ENCODE data around the gene TMEM86B.
A peak's percentile ranks its signal among the peaks of the same experiment; 100 is the strongest.
"Not testable (repeated sequence)": the region's sequence is repeated elsewhere in the genome, so short reads cannot be mapped to it uniquely, and the experiment has no call there.

Gene TMEM86B

DNA sequence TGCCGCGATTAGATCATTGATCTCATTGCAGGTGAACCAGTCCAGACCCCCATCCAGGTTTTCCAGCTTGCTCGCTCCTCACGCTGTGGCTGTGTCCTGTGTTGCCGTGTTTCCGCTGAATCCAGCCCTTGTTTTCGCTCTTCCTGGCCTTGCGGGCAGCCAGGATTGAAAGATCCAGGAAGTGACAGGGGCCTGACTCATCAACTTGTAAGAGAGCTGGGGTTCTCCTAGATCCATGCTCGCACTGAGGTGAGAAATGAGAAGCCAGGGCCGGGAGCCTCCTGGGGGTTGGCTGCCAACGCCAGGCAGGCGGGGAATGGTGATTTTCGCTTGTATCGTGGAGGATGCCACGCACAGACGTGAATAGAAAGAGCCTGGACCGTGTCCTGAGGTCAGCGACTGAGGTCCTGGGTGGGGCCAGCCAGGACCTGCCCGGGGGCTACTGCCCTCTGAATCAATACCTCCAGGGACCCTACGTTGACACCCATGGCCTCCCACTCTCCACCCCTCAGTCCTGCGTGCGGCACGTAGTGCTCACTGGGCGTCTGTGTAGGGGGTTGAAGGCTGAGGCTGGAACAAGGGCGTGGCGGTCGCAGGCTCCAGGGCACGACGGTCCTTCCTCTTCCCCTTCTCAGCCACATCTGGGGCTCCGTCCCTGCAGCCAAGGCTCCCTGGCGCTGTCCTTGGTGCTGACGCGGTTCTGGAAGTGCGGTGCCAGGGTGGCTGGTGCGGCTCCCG lies 11.9 kb downstream of the TMEM86B start:
- DNase-seq: peak; percentile 91 to 97 (median 96)

DNA sequence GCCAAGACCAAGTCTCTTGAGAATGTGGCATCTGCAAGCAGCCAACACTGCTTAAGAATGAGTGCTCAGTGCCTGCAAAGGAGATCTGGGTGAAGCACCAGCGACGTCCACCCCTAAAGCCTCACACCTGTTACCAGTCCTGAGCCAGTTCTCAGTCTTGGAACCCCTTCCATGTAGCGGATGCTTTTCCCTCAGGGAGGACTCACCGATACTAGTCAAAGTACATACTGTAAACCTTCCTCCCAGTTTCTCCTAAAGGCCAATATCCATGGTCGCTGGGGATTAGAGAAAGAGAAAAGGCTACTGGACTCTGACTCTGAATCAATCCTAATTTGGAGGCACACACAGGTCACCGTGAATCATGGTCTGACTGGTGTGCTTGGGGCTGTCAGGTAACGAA lies 15.0 kb downstream of the TMEM86B start:
- DNase-seq: no peak

DNA sequence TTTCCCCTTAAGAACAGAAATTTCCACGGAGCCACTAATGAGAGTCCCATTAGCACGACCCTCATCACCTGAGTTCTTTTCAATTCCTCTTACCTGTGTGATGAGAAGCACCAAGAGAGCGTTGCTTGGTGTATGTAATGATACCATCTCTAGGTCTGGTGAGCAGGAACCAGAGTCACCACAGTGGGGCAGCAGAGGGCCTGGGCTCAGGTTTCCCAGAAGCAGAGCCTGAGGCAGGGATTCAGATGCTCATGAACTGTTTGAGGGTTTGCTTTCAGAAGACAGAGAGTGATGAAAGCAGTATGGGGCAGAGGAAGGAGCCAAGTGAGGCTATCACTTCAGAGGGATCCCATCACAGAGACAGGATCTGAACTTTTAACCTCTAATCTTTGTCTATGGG lies 16.1 kb downstream of the TMEM86B start:
- no peak for DNase-seq

DNA sequence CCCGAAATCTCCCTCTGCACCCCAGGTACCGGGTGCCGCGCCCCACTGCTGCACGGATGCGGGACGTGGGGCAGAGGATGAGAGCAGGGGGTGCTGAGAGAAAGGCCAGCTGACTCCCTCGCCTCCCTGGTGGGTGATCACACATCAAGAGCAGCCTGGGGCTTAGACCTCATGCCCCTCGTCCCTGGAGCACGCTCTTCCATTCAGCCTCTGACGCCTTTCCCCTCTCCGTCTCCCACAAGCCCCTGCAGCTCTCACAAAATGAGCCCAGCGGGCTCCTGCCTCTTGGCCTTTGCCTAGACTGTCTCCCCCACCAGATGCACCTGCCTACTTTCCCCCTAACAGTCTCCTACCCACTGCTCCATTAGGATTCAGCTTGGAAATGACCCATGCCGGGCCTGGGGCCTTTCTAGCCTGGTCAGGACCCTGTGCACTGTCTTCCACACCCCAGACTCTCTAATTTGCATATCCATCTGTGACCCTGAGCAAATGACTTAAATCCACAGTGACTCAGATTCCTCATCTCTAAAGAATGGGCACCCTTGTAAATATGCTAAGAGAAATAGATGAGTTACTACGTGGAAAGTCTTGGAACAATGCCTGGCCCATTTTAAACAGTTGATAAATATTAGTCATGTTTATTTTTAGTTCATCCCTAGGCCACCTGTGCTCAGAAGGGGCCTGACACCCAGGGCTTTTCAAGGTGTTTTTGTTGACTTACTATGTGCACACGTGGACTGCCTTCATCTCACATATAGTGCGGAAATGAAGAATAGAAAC lies 18.7 kb downstream of the TMEM86B start:
- DNase-seq: peak in 2 of 3 experiments; percentile 52 to 66

DNA sequence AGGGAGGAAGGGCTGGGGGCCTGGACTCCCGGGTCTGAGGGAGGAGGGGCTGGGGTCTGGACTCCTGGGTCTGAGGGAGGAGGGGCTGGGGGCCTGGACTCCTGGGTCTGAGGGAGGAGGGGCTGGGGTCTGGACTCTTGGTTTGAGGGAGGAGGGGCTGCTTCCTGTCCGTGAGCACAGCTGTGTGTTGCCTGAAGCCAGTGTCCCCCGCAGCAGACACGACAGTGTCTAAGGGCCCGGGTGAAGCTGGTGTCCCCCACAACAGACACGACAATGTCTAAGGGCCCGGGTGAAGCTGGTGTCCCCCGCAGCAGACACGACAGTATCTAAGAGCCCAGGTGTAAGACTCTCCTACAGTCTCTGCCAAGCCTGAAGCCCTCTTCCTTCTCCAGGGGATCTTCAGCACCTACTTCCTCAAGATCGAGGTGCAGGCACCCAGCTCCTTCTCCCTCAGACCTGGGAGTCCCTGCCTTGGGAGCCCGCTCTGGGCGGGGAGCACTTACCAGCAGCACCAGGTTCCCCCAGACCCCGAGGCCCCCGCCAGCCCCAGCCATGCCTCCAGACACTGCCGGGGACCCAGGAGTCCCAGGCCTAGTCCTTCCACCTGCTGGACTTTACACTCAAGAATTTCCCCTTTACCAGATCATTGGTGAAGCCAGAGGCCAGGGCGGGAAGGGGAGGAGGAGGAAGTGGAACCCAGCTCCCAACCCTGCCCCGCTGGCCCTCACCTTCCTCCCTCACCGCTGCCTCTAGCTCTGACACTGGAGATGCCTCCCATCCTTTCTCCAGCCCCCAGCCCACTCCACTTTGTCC lies 19.5 kb downstream of the TMEM86B start, which contains the start of gene PTPRH:
Gene PTPRH (minus strand): TSS at position 622 of the 813 bp plus-strand sequence. CDS start 68 bp downstream, at position 554.
- DNase-seq: no peak

DNA sequence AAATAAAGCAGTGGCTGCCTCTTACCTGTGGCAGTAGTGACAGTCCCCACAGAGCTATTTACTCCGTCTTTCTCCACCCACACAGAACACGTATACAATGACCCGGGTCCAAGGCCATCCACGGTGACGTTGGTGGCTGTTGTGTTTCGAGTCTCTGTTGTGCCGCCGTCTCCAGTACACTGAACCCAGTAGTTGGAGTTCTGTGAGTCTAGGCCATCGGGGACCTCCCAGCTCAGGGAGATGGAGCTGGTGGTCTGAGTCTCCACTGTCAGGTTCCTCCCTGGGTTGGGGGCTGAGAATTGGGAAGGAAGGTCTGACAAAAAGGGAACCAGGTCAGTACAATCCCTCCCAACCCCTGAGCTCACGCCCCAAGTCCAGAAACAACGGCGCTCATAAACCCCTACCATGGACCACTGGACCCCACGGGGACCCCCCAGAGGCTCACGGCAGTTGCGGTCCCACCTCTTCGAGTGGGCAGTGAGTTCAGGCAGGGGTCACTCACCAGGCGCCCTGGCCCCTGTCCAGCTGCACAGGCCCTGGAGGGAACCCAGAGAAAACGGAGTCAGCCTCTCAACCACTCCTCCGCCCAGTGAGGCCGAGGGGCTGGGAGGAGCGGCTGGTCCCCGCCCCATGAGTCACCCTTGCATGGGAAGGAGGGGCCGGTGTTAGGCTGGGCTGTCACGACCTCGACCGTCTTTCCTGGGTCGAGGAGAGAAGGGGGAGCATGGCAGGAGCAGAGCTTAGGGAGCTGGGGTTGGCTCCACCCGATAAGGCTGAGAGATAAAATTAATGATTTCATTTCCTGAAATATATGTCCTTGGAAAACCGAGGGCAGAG lies 21.7 kb downstream of the TMEM86B start:
- peak in 2 of 3 experiments; percentile 59 to 70 for DNase-seq

DNA sequence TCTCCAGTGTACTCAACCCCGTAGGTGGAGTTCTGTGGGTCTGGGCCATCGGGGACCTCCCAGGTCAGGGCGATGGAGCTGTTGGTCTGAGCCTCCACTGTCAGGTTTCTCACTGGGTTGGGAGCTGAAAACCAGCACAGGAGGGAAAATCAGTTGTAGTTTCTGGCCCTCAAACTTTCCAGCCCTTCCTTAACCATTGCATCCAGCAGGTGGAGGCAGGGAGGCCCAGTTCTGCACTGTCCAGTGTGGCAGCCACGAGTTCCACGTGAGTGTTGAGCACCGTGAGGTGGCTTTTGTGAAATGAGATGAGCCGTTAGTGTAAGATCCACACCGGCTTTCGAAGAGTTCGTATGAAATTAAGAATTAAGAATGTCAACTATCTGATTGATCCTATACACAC lies 26.4 kb downstream of the TMEM86B start:
- not testable (repeated sequence) for DNase-seq

DNA sequence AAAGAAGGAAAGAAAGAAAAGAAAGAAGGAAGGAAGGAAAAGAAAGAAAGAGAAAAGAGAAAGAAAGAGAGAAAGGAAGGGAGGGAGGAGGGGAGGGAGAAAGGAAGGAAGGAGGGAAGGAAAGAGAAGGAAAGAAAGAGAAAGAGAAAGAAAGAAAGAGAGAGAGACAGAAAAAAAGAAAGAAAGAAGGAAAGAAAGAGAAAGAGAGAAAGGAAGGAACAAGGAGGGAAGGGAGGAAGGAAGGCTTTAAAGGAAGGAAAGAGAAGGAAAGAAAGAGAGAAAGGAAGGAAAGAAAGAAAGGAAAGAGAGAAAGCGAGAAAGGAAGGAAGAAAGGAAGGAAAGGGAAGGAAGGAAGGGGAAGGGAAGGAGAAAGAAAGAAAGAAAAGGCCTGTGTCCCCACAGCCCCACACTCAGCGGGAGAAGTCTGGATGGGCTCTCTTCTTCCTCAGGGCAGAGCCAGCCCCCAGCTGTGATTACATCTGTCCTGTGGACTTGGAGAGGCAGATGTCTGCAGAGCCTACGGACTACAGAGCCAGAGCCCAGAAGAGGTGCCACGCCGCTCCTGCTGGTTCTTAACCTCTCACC lies 28.9 kb downstream of the TMEM86B start:
- DNase-seq: no peak

DNA sequence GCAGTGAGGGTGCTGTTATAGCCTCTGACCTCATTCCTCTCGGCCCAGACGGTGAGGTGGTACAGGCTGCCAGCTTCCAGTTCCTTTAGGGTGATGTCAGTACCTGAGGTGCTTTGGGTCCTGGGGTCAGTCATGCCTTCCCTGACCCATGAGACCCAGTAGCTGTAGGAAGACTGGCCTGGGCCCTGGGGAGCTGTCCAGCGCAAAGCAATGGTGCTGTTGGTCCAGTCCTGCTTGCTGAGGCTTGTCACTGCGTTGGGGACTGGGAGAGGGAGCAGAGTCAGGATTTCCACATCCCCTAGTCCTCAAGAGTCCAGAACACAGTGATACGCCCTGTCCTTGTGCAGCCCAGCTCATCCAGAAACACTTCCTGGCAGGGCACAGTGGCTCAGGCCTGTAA lies 29.9 kb downstream of the TMEM86B start:
- no peak for DNase-seq

DNA sequence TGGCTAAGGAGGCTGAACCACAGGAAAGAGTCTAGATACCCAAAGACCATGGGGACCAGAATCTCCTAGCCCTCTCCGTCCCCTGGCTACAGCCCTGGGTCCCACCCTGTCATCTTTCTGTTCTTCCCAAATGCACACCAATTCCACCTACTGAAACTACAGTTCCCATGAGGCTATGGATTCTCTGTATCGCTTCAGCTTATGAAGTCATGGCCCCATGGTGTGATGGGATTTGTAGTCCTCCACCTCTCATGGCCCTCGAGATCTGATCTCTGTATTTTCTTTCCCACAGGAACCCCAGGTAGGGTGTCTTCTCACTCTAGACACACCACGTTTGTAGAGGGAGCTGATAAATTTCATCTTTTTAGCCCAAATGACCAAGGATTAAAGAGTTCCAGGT lies 31.0 kb downstream of the TMEM86B start:
- peak in 1 of 3 experiments; percentile 13 for DNase-seq

DNA sequence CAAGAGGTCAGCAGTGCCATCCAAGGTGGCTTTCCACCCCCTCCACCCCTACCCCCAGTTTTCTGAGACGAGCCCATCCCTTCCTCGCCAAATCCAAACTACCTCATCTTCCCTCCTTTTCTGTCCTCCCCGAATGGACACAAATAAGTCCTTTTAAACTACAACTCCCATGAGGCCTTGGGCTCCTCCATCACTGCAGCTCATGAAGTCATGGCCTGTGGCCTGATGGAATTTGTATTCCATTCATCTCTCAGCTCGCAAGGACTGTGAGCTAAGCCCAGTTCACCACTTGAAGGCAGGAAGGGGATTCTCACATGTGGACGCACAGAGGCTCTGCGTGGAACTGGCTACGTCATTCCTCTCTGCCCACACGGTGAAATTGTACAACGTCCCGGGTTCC lies 31.8 kb downstream of the TMEM86B start:
- DNase-seq: no peak

DNA sequence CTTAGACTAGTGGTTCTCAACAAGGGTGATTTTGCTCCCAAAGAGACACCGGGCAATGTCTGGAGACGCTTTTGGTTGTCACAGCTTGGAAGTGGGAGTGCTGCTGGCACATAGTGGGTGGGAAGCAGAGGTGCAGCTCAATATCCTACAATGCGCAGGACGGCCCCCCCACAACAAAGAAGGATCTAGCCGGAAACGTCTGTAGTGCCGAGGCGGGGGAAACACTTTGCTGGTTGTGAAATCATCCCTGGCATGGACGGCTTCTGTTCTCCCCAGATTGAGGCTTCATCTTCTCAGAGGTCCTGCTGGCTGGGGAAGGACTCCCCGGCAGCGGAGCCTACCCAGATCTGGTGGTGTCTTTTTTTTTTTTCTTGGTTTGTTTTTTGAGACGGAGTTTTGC lies 35.1 kb downstream of the TMEM86B start:
- DNase-seq: no peak

DNA sequence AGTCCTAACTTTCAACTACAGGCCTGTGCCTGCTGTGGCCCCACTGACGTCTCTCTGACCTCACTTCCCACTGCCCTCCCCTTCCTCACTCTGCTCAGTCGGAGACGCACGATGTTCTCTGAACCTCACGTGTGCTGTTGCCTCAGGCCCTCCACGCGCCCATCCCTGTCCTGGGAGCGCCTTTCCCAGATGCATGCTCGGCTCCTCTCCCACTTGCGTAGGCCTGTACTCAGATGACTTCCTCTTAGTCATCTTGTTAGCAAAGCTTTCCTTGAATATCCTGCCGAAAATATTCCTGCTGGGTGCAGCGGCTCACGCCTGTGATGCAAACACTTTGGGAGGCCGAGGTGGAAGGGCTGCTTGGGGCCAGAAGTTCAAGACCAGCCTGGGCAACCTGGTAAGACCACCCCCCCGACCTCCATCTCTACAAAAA lies 39.1 kb downstream of the TMEM86B start:
- DNase-seq: no peak

DNA sequence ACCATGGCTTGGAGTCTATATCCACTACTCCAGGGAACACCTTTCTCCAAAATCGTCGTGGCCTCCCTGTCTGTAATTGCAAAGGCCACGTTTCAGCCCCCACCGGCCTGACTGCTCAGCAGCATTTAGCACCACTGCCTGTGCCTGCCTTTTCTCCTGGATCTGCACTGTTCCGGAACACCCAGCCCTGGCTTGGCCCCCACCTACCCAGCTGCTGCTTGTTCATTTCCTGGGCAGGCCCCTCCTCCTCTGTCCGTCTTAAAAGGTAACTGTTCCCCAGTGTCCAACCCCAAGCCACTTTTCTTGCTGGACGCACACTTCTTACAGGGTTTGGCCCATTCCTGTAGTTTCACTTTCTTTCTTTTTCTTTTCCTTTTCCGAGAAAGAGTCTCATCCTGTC lies 39.9 kb downstream of the TMEM86B start:
- DNase-seq: no peak

DNA sequence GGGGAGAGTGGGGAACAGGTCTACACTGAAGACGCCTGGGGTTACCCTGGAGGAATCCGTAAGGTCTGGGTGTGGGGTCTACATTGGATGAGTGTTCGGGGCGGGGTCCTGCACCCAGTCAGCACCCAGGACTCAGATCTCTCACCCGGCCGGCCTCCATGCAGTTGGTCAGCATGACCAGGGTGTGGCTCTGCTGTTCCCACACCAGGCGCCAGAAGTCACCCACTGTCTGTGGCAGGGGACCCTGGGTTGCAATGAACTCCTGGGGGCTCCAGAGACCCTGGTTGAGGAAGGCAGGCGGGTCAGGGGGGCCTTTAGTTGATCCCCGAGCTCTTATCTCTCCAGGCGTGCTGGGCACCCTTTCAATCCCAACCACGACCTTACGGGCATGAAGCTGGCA lies 42.5 kb downstream of the TMEM86B start:
- DNase-seq: no peak

DNA sequence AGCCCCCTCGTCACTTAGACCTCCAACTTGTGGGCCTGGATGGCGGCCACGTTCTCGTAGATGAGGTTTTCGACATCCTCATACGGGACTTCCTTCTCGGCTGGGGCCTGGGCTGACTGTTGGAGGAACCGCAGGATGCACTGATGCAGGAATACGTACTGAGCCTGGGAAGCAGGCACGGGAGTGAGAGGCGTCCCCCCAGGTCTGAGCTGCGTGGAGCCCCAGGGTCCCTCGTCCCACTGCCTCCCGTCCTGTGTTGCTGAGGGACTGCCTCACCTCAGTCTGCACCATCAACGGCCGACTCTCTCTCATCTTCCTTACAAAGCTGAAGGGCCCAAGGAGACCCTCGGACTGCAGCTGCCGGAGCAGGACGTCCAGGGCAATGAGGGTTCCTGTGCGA lies 46.8 kb downstream of the TMEM86B start:
- DNase-seq: no peak

DNA sequence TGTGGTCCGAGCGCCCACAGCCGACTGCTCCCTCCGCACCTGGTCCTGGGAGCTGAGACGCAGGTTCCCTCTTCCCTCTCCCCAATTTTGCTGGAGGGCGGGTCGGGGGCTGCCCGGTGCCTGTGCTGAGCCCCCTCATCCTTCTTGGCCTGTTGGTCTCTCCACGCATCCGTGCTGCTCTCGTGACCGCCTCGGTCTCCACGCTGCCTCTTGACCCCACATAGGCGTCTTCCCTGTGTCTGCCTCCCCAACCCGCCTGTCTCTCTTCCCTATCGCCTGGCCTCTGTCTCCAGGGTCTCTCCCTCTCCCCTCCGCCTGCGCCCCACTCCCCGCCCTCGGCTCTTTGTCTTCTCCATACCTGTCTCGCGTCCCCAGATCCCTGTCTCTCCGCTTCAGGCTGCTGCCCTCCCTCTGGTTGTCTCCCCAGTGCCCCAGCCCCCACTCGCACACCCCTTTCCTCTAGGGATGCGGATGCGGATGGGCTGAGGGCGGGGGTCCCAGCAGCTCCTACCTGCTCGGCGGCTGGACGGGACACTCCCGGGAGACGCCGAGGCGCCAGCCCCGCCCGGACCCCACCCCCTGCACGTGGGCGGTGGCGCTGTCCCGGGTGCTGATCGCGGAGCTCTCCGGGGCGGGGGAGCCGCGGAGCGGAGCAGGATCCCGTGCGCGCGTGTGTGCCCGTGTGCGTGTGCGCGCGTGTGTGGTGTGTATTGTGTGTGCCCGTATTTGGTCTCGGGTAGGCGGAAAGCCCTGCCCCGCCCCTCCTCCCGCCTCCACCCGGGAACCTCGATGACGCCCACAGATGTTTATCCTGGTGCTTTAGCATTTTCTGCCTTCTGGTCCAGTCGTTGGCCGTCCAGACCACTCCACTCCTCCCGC lies 48.7 kb downstream of the TMEM86B start, which contains the start of gene SYT5:
Gene SYT5 (minus strand): TSS at position 684 of the 879 bp plus-strand sequence. CDS start 1,248 bp downstream, outside the sequence.
- peak in 2 of 3 experiments; percentile 65 to 69 for DNase-seq

DNA sequence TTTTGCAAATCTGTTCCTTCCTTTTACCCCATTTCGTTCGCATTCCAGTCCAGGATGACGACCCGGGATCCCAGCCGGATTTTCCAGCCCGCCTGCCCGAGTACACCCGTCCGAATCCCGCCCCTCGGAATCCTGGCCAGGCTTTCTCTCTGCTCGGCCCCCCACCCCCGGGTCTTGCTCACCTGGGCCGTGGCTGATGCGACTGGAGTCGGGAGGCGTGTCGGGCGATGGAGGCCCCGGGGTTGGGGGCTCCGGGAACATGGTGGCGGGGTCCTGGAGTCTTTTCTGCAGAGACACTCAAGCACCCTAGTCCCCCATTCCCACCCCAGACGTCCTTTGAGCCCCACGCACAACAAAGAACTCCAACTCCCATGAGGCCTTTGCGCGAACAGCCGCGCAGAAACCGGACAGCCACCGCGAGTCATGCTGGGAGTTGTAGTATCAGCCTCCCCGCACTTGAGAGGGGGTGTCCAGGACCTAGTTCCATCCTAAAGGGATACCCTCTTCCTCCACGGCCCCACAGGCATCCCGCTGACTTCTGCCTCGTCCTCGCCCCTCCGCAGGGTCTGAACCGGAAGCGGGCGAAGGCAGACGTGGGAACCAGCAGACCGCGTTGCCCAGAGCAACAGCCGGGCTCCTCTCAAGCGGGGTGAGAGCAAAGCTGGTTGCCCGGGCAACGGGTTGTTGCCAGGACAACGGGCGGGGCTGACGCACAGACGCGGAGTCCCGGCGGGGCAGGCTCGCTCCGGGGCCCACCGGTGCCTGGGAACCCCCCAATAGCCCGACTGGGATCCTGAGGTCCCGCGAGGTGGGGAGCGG lies 49.6 kb downstream of the TMEM86B start:
- peak; percentile 91 to 95 (median 93) for DNase-seq

Measured in NCI-H1417 (cell line).